Activated naive CD8-positive, alpha-beta T cell (primary cell): ENCODE measurements around the gene ARFGAP3.
"Not testable (repeated sequence)": the region's sequence is repeated elsewhere in the genome, so short reads cannot be mapped to it uniquely, and the experiment has no call there.

Experiments
- H3K27ac Mint-ChIP-seq: one replicate; pipeline ENCODE4 v1.8.0; 2021; ENCODE audit warnings: mixed read lengths
- H3K27me3 Mint-ChIP-seq: one replicate; pipeline ENCODE4 v1.8.0; 2021; ENCODE audit warnings: mixed read lengths
- H3K36me3 Mint-ChIP-seq: one replicate; pipeline ENCODE4 v1.8.0; 2021; ENCODE audit warnings: mixed read lengths
- H3K4me1 Mint-ChIP-seq: one replicate; pipeline ENCODE4 v1.8.0; 2021; ENCODE audit warnings: low read depth, mixed read lengths
- H3K4me3 Mint-ChIP-seq: one replicate; pipeline ENCODE4 v1.8.0; 2021; ENCODE audit warnings: mild to moderate bottlenecking, mixed read lengths
- H3K9me3 Mint-ChIP-seq: one replicate; pipeline ENCODE4 v1.8.0; 2021; ENCODE audit warnings: low read depth, mixed read lengths

Gene ARFGAP3

DNA sequence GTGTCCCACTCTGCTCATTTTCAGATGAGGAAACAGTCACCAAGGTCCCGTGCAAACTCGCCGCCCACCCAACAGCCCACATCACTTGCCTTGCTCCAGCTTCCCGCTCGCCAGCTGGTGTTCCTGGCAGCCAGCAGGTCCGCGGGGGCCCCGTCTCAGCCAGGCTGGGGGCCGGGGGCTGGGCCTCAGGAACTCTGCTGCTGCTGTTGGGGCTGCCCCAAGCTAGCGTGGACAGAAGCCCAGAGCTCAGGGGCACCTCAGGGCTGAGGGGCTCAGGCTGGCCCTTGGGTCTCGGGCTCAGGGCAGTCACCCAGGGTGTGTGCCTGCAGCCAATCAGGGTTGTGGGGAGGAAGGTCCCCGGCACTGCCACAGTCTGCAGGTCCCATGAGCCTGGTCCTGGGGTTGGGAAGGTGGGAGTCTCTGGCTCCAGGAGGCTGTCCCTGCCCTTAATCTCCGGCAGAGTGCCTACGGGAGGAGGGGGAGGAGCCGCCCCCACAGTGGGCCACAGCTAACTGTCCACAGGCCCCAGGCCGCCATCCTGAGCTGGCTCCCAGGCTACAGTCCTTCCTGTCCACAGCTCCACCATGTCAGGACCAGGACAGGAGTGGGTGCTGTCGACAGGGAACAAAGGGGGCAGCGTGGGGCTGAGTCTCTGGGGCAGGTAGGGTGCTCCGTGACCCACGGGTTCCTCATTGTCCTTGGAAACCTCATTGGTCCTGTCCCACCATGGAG lies 65.2 kb downstream of the ARFGAP3 start:
- no peak overlapping the region for H3K27ac Mint-ChIP-seq
- no peaks in the 10 kb centered on the region for H3K4me1 Mint-ChIP-seq
- no peak overlapping the region for H3K4me3 Mint-ChIP-seq
- H3K9me3 Mint-ChIP-seq, result no peaks in the 10 kb centered on the region
- H3K27me3 Mint-ChIP-seq, result no peaks in the 10 kb centered on the region
- H3K36me3 Mint-ChIP-seq, result no peaks in the 10 kb centered on the region

DNA sequence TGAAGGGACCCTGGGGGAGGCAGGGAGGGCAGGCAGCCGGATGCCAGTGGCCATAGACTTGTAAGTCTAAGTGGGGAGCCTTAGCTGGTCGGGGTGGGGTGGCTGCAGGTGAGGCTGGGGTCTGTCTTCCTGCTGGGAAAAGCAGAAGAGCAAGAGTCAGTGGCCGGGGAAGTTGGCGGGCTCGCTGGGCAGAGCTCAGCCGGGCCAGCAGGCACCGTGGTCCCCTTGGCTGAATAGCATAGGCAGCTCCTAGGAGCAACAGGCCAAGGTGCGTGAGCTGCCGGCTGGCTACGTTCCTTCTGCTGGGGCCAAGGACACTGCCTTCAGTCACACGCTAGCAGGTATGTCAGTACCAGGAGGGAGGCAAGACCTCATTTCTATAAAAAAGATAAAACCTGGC lies 68.6 kb downstream of the ARFGAP3 start:
- Mint-ChIP-seq H3K36me3 (no peaks in the 10 kb centered on the region), H3K4me3 (no peak overlapping the region), H3K9me3 (no peaks in the 10 kb centered on the region)

DNA sequence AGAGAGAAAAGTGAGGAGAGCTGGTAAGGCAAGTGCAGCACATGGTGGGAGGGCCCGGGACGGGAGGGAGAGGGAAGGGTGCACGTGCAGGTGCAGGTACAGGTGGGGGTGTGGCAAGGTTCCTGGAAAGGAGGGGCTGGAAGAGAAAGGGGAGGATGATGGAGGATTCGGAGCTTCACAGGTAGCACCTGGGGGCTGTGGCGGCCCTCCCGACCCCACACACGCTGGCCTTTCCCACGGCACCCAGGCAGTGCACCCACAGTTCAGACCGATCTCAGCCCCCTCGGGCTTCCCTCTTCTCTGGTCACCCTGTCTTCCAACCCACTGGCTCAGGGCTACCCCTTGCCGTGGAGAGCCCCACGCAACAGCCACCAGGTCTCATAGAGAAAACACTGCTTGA lies 69.1 kb downstream of the ARFGAP3 start:
- no peaks in the 10 kb centered on the region for H3K4me1 Mint-ChIP-seq
- no peaks in the 10 kb centered on the region for H3K27me3 Mint-ChIP-seq
- no peak overlapping the region for H3K4me3 Mint-ChIP-seq
- H3K27ac Mint-ChIP-seq, result no peak overlapping the region
- H3K9me3 Mint-ChIP-seq, result no peaks in the 10 kb centered on the region
- H3K36me3 Mint-ChIP-seq, result no peaks in the 10 kb centered on the region

More for the DNA sequence above, 68.6 kb downstream of the ARFGAP3 start:
- no peaks in the 10 kb centered on the region for H3K4me1 Mint-ChIP-seq
- no peaks in the 10 kb centered on the region for H3K27me3 Mint-ChIP-seq
- no peak overlapping the region for H3K27ac Mint-ChIP-seq

DNA sequence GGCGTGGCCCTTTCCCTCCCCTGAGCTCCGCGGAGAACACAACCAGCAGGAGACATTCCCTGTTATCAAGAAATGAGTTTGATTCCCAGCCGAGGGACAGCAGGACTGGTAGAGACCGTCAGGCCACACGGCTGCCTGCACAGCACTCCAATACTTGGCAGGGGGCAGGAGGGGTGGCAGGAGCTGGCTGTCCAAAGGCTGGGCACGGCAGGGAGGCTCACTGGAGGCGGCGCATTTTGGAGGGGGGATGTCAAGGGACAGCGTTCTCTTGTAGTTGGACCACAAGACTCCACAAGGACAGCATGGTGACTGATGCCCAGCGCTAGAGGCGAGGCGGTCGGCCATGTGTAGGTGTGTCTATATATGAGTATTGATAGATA lies 69.7 kb downstream of the ARFGAP3 start:
- H3K4me3 Mint-ChIP-seq, result no peak overlapping the region
- no peaks in the 10 kb centered on the region for H3K27me3 Mint-ChIP-seq
- no peak overlapping the region for H3K27ac Mint-ChIP-seq
- no peaks in the 10 kb centered on the region for H3K4me1 Mint-ChIP-seq
- no peaks in the 10 kb centered on the region for H3K9me3 Mint-ChIP-seq
- no peaks in the 10 kb centered on the region for H3K36me3 Mint-ChIP-seq

DNA sequence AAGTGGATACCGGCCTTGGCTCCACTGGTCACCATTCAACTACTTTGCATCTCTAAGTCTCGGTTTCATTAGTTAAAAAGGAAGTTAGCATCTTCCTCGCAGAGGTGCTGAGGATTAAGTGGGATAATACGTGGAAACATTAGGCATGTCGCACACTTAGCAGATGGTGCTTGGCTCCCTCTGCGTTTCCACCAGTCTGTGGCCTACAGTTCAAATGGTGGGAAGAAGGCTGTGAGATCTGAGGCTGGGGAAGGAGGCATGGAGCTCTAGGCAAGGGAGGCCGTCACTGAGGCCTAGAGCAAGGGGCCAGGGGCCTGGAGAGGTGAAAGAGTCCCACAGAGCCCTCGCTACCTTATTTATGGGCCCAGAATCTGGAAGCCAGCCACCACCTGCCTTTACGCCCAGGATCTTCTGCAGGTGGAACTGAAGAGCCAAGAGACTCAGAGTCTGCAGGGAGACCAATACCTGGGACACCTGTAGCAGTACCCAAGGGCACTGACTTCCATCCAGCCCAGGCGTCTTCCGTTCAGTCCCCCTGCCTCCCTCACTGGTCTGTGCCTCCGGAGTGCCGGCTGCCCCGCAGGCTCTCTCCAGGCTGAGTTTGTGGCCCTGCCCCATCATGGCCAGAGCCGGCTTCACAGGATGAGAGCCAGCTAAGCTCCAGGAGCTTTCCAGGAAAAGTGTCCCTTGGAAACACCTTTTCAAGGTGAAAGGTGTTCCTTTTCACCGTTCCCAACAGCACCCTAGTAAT lies 70.3 kb downstream of the ARFGAP3 start:
- no peak overlapping the region for H3K4me3 Mint-ChIP-seq
- no peaks in the 10 kb centered on the region for H3K9me3 Mint-ChIP-seq
- H3K36me3 Mint-ChIP-seq, result no peaks in the 10 kb centered on the region
- no peaks in the 10 kb centered on the region for H3K27me3 Mint-ChIP-seq
- H3K4me1 Mint-ChIP-seq, result no peaks in the 10 kb centered on the region
- H3K27ac Mint-ChIP-seq, result no peak overlapping the region

DNA sequence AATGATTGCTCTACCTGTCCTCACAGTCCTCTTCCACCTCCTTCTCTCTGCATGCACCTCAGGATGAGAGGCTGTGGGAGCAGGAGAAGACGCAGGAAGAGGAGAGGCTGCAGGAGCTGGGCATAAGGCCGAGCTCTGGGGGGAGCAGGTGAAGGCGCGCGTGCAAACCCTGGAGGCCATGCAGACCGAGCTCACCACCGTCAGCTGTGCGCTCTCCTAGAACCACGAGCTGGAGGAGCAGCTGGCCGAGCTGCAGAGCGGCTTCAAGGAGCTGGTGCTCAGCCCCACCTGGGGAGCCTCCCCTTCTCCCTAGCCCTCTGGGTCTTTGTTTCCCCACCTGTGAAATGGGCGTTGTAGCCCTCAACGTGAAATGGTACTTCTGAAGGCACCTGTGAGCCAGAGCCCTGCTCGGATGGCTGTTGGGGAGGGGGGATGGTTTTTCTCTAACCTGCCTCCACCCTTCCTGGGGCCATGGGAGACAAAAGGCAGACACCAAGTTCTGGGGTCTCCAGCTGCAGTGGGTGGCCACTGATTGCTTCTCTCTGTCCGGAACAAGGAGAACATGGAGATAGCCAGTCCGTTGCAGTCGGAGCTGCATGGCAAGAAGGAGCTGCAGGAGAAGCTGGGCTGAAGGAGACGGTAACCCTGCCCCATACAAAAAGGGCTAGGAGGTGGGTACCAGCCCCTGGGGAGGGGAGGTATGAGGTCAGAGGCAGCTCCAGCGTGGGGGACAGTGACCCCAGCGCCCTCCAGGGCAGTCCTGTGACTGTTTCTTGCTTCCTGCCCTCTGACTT lies 71.2 kb downstream of the ARFGAP3 start:
- H3K27ac Mint-ChIP-seq, result no peak overlapping the region
- H3K9me3 Mint-ChIP-seq, result no peaks in the 10 kb centered on the region
- H3K4me1 Mint-ChIP-seq, result no peaks in the 10 kb centered on the region

DNA sequence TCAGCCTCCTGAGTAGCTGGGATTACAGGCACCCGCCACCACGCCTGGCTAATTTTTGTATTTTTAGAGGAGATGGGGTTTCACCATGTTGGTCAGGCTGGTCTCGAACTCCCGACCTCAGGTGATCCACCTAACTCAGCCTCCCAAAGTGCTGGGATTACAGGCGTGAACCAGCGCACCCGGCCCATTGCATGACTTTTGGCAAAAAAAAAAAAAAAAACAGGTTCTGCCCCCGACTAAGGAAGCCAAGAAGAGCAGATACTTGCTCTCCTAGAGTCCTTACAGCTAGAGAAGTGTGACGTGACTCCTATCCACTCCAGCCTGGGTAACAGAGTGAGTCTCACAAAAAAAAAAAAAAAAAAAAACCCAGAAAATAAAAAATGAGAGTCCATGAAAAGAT lies 74.8 kb downstream of the ARFGAP3 start:
- not testable (repeated sequence) for H3K27me3 Mint-ChIP-seq, H3K4me3 Mint-ChIP-seq, H3K4me1 Mint-ChIP-seq, H3K27ac Mint-ChIP-seq, H3K9me3 Mint-ChIP-seq, H3K36me3 Mint-ChIP-seq

More for the DNA sequence above, 71.2 kb downstream of the ARFGAP3 start:
- Mint-ChIP-seq H3K27me3 (no peaks in the 10 kb centered on the region), H3K36me3 (no peaks in the 10 kb centered on the region), H3K4me3 (no peak overlapping the region)

DNA sequence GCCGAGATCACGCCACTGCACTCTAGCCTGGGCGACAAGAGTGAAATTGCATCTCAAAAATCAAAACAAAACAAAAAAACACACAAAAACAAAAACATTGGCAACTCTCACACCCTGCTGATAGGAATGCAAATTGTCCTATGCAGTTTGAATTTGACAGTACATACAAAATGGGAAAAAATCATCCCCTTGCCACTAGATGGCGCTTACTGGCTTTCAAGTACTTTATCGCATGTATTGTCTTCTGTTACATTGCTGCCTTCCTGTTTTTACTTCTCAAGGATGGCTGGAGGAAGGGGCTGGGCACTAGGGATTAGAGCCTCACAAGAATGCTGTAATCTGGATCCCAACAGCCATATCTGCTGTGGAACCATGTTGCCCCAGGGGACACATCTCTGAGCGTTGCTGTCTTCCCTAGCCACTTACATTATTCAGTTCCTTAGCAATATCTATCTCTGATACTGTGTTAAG lies 77.0 kb downstream of the ARFGAP3 start:
- H3K27ac Mint-ChIP-seq, result no peak overlapping the region
- H3K27me3 Mint-ChIP-seq, result no peaks in the 10 kb centered on the region
- H3K36me3 Mint-ChIP-seq, result no peaks in the 10 kb centered on the region
- no peaks in the 10 kb centered on the region for H3K4me1 Mint-ChIP-seq
- no peak overlapping the region for H3K4me3 Mint-ChIP-seq
- no peaks in the 10 kb centered on the region for H3K9me3 Mint-ChIP-seq

DNA sequence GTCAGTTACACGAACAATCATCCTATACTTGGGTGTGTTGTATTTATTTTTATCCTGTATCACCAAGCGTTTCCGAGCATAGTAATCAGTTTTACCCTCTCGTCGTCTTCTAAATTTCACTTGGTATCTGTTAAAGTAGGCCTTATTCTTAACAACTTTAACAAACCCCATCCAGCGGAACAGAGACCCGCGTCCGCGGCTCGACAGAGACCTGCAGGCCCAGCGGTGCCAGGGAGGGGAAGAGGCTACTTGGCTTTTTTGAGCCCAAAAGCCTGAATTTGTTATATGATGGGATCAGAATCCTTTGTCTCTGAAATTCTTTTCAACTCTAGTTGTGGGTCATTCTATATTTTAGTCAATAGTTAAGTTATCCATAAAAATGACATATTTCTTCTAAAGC lies 79.9 kb downstream of the ARFGAP3 start:
- H3K27ac Mint-ChIP-seq, result no peak overlapping the region
- no peak overlapping the region for H3K4me3 Mint-ChIP-seq
- no peaks in the 10 kb centered on the region for H3K9me3 Mint-ChIP-seq
- no peaks in the 10 kb centered on the region for H3K4me1 Mint-ChIP-seq
- no peaks in the 10 kb centered on the region for H3K27me3 Mint-ChIP-seq
- no peaks in the 10 kb centered on the region for H3K36me3 Mint-ChIP-seq

DNA sequence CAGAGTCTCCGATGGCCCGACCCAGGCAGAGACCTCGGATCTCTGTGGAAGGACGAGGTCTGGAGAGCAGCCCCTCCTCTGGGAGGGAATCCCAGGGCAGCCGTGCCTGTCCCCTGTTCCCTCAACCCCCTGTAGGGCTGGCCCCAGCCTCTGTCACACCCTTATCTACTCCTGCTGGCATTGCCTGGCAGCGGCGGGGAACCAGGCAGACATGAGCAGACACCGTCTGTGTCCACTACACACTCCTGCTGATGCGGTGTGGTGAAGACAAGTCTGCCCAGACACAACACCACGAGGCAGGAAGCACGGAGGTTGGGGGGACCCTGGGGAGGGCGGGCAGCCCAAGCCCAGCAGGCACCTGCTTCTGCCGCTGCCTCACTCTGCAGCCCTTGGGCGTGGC lies 83.9 kb downstream of the ARFGAP3 start:
- H3K36me3 Mint-ChIP-seq, result no peaks in the 10 kb centered on the region
- no peak overlapping the region for H3K4me3 Mint-ChIP-seq
- H3K27ac Mint-ChIP-seq, result no peak overlapping the region
- H3K9me3 Mint-ChIP-seq, result no peaks in the 10 kb centered on the region
- no peaks in the 10 kb centered on the region for H3K27me3 Mint-ChIP-seq
- no peaks in the 10 kb centered on the region for H3K4me1 Mint-ChIP-seq

DNA sequence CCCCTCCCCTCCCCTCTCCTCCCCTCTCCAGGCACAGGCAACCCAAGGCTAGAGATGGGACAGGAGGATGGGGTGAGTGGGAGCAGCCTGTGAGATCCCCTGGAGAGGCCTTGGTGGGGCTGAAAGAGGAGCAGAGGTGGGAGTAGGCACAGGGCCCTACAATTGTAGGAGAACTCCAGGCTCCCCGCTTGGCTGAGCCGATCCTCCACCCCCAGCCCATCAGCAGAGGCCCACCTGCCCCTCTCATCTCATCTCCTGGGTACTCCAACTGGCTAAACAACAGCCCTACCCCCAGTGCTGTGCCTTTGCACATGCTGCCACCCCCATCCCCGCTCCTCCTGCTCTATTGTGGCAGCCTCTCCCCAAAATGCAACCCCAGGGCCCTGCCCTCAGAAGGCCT lies 84.4 kb downstream of the ARFGAP3 start:
- H3K27ac Mint-ChIP-seq, result no peak overlapping the region
- no peaks in the 10 kb centered on the region for H3K27me3 Mint-ChIP-seq
- no peak overlapping the region for H3K4me3 Mint-ChIP-seq

DNA sequence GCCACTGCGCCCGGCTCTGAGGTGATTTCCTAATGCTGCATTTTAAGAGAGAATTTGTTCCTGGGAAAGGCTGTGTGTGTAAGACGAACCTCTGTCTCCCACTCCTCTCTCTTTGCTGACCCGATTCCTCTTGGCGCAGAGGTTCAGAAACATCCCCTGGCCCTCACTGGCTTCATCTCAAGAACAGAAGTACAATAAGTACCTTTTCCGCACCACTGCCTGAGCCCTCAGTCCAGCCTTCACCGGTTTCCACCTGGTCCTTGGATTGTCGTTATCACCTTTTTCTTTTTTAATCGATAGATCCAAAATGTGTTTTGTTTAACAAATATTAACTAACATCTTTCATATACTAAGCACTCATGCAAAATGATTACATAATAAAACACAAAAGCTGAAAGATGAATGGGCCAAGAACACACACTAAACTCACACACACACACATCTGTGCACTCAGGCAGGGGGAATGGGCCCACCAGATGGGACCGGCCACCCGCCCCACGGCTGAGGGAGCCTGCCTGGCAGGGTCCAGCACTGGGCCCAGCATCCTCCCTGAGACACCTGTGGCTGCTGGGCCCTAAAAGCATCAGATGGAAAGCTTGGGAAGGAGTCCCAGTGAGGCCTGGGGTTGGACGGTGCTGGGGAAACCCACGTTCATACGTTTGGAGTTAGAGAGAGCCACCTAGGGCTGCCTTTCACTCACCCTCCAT lies 86.0 kb downstream of the ARFGAP3 start:
- H3K9me3 Mint-ChIP-seq, result no peaks in the 10 kb centered on the region
- H3K4me1 Mint-ChIP-seq, result no peaks in the 10 kb centered on the region
- no peak overlapping the region for H3K27ac Mint-ChIP-seq
- no peaks in the 10 kb centered on the region for H3K36me3 Mint-ChIP-seq
- H3K4me3 Mint-ChIP-seq, result no peak overlapping the region
- H3K27me3 Mint-ChIP-seq, result no peaks in the 10 kb centered on the region

More for the DNA sequence above, 84.4 kb downstream of the ARFGAP3 start:
- Mint-ChIP-seq H3K4me1 (no peaks in the 10 kb centered on the region), H3K9me3 (no peaks in the 10 kb centered on the region), H3K36me3 (no peaks in the 10 kb centered on the region)

DNA sequence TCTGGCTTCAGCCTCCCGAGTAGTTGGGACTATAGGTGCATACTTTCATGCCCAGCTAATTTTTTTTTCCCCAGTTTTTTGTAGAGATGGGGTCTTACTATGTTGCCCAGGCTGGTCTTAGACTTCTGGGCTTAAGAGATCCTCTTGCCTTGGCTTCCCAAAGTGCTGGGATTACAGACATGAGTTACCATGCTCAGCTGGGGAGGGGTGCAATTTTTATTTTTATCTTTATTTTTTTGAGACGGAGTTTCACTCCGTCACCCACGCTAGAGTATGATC lies 86.7 kb downstream of the ARFGAP3 start:
- Mint-ChIP-seq H3K4me3 (no peak overlapping the region), H3K27me3 (no peaks in the 10 kb centered on the region), H3K9me3 (no peaks in the 10 kb centered on the region), H3K27ac (no peak overlapping the region), H3K36me3 (no peaks in the 10 kb centered on the region), H3K4me1 (no peaks in the 10 kb centered on the region)

DNA sequence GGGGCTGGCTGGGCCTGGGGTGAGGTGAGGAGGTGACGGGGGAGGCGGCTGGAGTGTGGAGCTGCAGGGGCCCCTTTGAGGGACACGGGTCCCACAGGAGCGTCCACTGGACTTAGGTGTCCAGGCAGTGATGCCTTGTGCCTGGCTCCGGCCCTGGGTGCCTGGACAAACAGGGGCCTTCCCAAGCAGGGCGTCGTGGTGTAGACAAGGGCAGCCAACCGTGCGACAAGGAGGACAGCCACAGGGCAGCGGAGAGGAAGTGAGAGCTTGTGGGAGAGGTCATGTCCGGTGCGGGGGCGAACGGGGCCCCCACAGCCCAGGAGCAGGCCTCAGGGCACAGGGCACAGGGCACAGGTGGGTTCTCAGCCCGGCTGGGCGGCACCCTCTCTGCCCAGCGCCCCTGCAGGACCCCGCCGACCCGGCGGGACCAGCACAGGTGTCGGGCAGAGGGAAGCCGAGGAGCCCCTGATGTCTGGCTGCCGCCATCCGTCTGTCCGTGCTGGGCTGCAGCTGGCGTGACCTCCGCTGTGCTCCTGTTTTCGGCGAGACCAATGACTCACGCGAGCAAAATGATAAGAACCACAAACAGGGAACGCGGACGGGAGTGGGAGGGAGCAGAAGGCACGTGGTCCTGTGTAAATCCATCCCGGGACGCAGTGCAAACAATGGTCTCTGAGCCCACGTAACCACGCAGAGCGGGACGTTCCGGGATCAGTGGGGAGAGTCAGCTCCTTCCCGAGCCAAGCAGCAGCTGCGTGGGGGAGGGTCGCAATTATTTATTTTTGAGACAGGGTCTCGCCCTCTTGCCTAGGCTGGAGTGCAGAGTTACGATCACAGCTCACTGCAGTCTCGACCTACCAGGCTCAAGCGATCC lies 87.3 kb downstream of the ARFGAP3 start:
- Mint-ChIP-seq H3K4me3 (no peak overlapping the region), H3K27ac (no peak overlapping the region), H3K27me3 (no peaks in the 10 kb centered on the region), H3K9me3 (no peaks in the 10 kb centered on the region), H3K36me3 (no peaks in the 10 kb centered on the region), H3K4me1 (no peaks in the 10 kb centered on the region)
